Stomach (tissue), 4 donors: ENCODE results near the gene DCLRE1B.

Experiments used
- CTCF ChIP-seq, 7 experiments: fragments of 450-650 bp in 4 of 7; fragments of 200-600 bp in 3 of 7; sonication (generic) in 3 of 7; IDR thresholded peaks; one replicate each; pipeline ENCODE4 v1.5.1; 2016 to 2019; ENCODE audit warnings: antibody characterized with exemption in 7 of 7, control low read depth in 2 of 7, mild to moderate bottlenecking in 1 of 7
- POLR2A ChIP-seq, 4 donors: fragments of 450-650 bp; IDR thresholded peaks; one replicate each; pipeline ENCODE4 v1.6.1; 2016; ENCODE audit warnings: antibody characterized with exemption in 4 of 4, control low read depth in 2 of 4, mild to moderate bottlenecking in 1 of 4, moderate library complexity in 1 of 4

GRCh38 chr1:113868387-113869083 is 36.6 kb upstream of the DCLRE1B start:
- TF ChIP-seq CTCF (IDR thresholded peaks at IDR 0.05), result no peak
- TF ChIP-seq POLR2A (IDR thresholded peaks at IDR 0.05), result no peak
